GM12892 (cell line): ENCODE data around the gene PAX5.

Experiments used
- DNase-seq: peaks from one replicate; pipeline ENCODE4 v3.0.0; 2011; ENCODE audit not compliant: insufficient read length
- FAIRE-seq: peaks from 2 replicates; lab custom pipeline; 2011; peaks lifted over from hg19 to GRCh38; lab: Jason Lieb, UNC
- POLR2A ChIP-seq: IDR thresholded peaks from 2 replicates; pipeline ENCODE4 v1.6.1; 2011; ENCODE audit warnings: low read depth, low read length, control low read depth
- POLR2AphosphoS5 ChIP-seq: IDR thresholded peaks from 2 replicates; pipeline ENCODE4 v1.6.1; 2011; ENCODE audit warnings: low read depth, low read length, control low read depth
- TAF1 ChIP-seq: IDR thresholded peaks from 2 replicates; pipeline ENCODE4 v1.6.1; 2011; ENCODE audit warnings: low read depth, mild to moderate bottlenecking, control low read depth, low read length, borderline replicate concordance

The PAX5 gene

GRCh38 chr9:37007295-37007694 lies 26.8 kb downstream of the PAX5 start:
- FAIRE-seq (peak; percentile 76), DNase-seq (no peak)
- no peak for TF ChIP-seq TAF1
- TF ChIP-seq POLR2AphosphoS5, result no peak
- TF ChIP-seq POLR2A, result no peak

GRCh38 chr9:37005517-37006140 lies 28.4 kb downstream of the PAX5 start:
- peak; percentile 97 for FAIRE-seq
- TF ChIP-seq TAF1 (no peak), POLR2A (no peak)
- DNase-seq, result no peak

- TF ChIP-seq POLR2AphosphoS5 (no peak; the same call in none of the 2 replicates), TAF1 (no peak), POLR2A (peak; percentile 51; the same call in 1 of the 2 replicates)
- DNase-seq (no peak), FAIRE-seq (no peak)
Measured at GRCh38 chr9:37004424-37004935, 29.6 kb downstream of the PAX5 start.

- peak; percentile 79 for FAIRE-seq
- no peak for DNase-seq
- TF ChIP-seq POLR2A (no peak), TAF1 (no peak), POLR2AphosphoS5 (no peak)
Measured at GRCh38 chr9:37002413-37003217, 31.5 kb downstream of the PAX5 start.

- DNase-seq (no peak), FAIRE-seq (no peak)
Measured at GRCh38 chr9:37002036-37002412, 32.0 kb downstream of the PAX5 start.

GRCh38 chr9:37001459-37001858 lies 32.6 kb downstream of the PAX5 start:
- peak; percentile 70 for FAIRE-seq
- no peak for TF ChIP-seq TAF1
- no peak for TF ChIP-seq POLR2A
- TF ChIP-seq POLR2AphosphoS5, result no peak
- DNase-seq, result no peak

More at GRCh38 chr9:37002036-37002412, 32.0 kb downstream of the PAX5 start:
- TF ChIP-seq TAF1, result no peak
- TF ChIP-seq POLR2AphosphoS5, result no peak
- no peak for TF ChIP-seq POLR2A

GRCh38 chr9:36999728-37000333 lies 34.2 kb downstream of the PAX5 start:
- TF ChIP-seq POLR2A, result 0 out of 2 replicates have a peak, but pooled peaks have one; percentile 34
- no peak for TF ChIP-seq POLR2AphosphoS5
- no peak for DNase-seq
- peak; percentile 95 for FAIRE-seq

- TF ChIP-seq TAF1 (no peak), POLR2AphosphoS5 (no peak), POLR2A (no peak)
- no peak for FAIRE-seq
- DNase-seq, result no peak
Measured at GRCh38 chr9:36997414-36997813, 36.7 kb downstream of the PAX5 start.

GRCh38 chr9:36996706-36997086 lies 37.4 kb downstream of the PAX5 start:
- FAIRE-seq, result no peak
- DNase-seq, result no peak
- no peak for TF ChIP-seq POLR2AphosphoS5

GRCh38 chr9:36995927-36996705 lies 38.0 kb downstream of the PAX5 start:
- TF ChIP-seq TAF1 (no peak), POLR2A (peak; percentile 57; the same call in 1 of the 2 replicates), POLR2AphosphoS5 (no peak)
- DNase-seq (no peak), FAIRE-seq (peak; percentile 97)
